AG04449 (cell line): Measurements from ENCODE around the gene TRIM45.
A peak's percentile ranks its signal among the peaks of the same experiment; 100 is the strongest.

ENCODE experiments used
- CTCF ChIA-PET: fragments of 350-600 bp; formaldehyde crosslinking; extraction: SDS; loops from one replicate; lab custom pipeline; 2021; ENCODE audit warnings: antibody characterized with exemption; lab: Yijun Ruan, JAX
- POLR2A ChIA-PET: fragments of 400-600, 350-600 bp; formaldehyde crosslinking; extraction: SDS; loops from one replicate; lab custom pipeline; 2020; ENCODE audit warnings: antibody characterized with exemption, inconsistent platforms; lab: Yijun Ruan, JAX
- DNase-seq: peaks from one replicate; pipeline ENCODE4 v3.0.0-alpha.2; 2010; ENCODE audit warnings: low read depth, low spot score
- H3K4me3 ChIP-seq: 2 replicates; pipeline ENCODE4 v1.5.1; 2011; ENCODE audit warnings: low read depth, mild to moderate bottlenecking, control low read depth, low read length
- CTCF ChIP-seq: IDR thresholded peaks from one replicate; pipeline ENCODE4 v1.5.1; 2011; ENCODE audit warnings: mild to moderate bottlenecking, moderate library complexity, low read length, control low read depth, inconsistent platforms; ENCODE audit not compliant: insufficient read depth; ENCODE audit errors: missing control alignments

TRIM45 gene

GRCh38 chr1:117077267-117077666, 44.3 kb downstream of the TRIM45 start:
- CTCF ChIA-PET = interaction anchor here (0.7 to 1.5 kb wide), 11 partner anchors 8 to 851 kb away, joined by 3 to 14 read pairs (median 5); partner anchors contain the start of gene TTF2
- peak; percentile 82 for DNase-seq
- H3K4me3 ChIP-seq = no peak overlapping the region
- no peak for TF ChIP-seq CTCF
- POLR2A ChIA-PET = interaction anchor here (0.7 to 1.5 kb wide), 3 partner anchors 15 to 65 kb away, joined by 3 to 7 read pairs (median 4); partner anchors contain the start of gene TTF2

DNA sequence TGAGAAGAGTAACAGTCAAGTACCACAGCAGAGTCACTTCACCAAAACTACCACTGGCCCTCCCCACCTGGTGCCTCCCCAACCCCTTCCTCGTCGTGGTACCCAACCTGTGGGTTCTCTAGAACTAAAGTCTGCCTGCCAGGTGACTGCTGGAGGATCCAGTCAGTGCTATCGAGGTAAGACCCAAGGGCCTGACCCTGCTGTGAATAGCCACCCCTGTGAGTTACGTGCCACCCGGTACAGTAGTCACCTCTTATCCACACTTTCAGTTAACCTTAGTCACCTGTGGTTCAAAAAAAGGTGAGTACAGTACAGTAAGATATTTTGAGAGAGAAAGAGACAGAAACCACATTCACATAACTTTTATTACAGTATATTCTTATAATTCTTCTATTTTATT, 44.9 kb downstream of the TRIM45 start:
- DNase-seq = no peak
- H3K4me3 ChIP-seq = no peak overlapping the region
- POLR2A ChIA-PET = interaction anchor here (0.9 to 1.5 kb wide), 2 partner anchors 16 to 66 kb away, joined by 4 to 7 read pairs; no protein-coding TSS in a partner anchor
- CTCF ChIA-PET = interaction anchor here (1.1 to 12.9 kb wide), 11 partner anchors 9 to 208 kb away, joined by 4 to 592 read pairs (median 8); partner anchors contain the start of genes TRIM45 and TTF2
- TF ChIP-seq CTCF = no peak

GRCh38 chr1:117070124-117070523, 51.4 kb downstream of the TRIM45 start:
- ChIA-PET CTCF (interaction anchor here (0.7 to 12.9 kb wide), 9 partner anchors 10 to 216 kb away, joined by 3 to 592 read pairs (median 5); partner anchors contain the start of gene TRIM45), POLR2A (no interaction called here)
- DNase-seq = peak; percentile 80
- no peak for TF ChIP-seq CTCF
- no peak overlapping the region for H3K4me3 ChIP-seq

GRCh38 chr1:117069220-117069844, 52.2 kb downstream of the TRIM45 start:
- H3K4me3 ChIP-seq = no peak overlapping the region
- DNase-seq = no peak
- POLR2A ChIA-PET = no interaction called here
- TF ChIP-seq CTCF = no peak
- CTCF ChIA-PET = interaction anchor here (0.8 to 12.9 kb wide), 13 partner anchors 8 to 217 kb away, joined by 3 to 592 read pairs (median 5); partner anchors contain the start of genes TRIM45 and TTF2

GRCh38 chr1:117068580-117068979, 53.0 kb downstream of the TRIM45 start:
- no peak for DNase-seq
- POLR2A ChIA-PET = no interaction called here
- no peak overlapping the region for H3K4me3 ChIP-seq
- CTCF ChIA-PET = interaction anchor here (0.5 to 12.9 kb wide), 39 partner anchors 7 to 891 kb away, joined by 3 to 592 read pairs (median 6); partner anchors contain the start of genes TRIM45 and TTF2
- no peak for TF ChIP-seq CTCF

- H3K4me3 ChIP-seq = no peak overlapping the region
- POLR2A ChIA-PET = interaction anchor here (1.0 kb wide), 1 partner anchor 61 kb away, joined by 4 read pairs; no protein-coding TSS in a partner anchor
- CTCF ChIA-PET = interaction anchor here (0.5 to 12.9 kb wide), 43 partner anchors 8 to 892 kb away, joined by 3 to 592 read pairs (median 6); partner anchors contain the start of gene TRIM45
- no peak for DNase-seq
- peak; percentile 77 for TF ChIP-seq CTCF
Observed at GRCh38 chr1:117067533-117068370, 53.8 kb downstream of the TRIM45 start.
